ENCODE data around the gene DOCK10.
"Not testable (repeated sequence)": the region's sequence is repeated elsewhere in the genome, so short reads cannot be mapped to it uniquely, and the experiment has no call there.

DOCK10 gene

DNA sequence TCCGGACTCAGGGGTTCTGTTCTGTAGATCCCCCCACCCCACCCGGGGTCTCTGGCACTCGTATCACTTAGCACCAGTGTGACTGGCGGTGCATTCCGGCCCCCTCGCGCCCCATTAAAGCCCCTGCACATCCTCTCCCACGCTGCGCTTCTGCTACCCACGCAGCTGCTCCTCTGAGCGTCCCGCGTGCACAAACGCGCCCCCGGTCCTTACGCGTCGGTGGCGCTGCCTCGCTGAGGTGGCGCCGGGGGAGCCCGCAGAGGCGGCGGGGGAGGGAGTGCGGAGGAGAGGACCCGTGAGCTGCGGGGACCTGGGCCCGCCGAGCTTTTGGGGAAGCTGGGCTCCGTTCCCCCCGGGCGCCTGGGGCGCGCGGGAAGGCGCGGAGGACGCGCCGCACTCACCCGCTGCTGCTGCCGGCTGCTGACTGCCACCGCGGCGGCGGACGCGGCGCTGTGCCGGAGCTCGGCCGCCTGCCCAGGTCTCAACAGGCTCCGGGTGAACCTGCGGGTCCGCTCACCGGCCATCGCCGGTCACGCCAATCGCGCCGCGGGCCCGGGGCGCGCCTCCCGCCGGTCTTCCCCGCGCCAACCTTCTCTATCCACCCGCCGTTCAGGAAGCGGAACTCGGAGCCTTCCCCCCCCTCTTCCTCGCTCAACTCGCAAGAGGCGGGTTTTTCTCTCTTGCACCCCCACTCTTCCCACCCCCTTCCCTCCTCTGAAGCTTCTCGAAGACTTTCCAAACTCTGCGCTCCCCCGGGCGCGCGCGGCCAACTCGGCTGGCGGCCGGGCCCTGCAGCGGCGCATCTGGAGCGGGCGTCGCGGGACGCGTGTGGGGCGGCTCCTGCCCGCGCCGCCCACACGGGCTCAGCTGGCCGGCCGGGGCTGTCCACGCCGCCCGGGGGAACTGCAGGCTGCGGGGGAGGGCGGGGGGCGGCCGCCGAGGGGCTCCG, at the start of gene DOCK10:
DOCK10 (minus strand) TSS at position 618 of the 949 bp plus-strand sequence; CDS start at position 524, 94 bp downstream.
- no peak for DNase-seq

DNA sequence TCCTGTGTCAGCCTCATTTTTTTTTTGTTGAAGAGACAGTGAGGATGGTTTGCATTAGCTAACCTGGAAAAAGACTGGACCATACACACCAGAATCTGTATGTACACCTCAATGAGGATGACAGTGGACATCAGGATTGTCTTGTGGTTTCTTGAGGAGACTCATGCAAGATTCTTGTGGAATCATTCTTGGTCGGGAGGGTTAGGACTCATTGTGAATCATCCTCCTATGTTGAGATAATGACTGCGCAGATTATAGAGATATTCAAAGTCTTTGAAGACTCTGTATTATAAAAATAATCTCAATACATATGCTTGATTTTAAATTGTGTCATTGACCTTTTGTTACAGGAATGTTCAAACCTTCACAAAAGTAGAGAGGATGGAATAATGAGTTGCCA, 49.1 kb upstream of the DOCK10 start:
- DNase-seq, result no peak

DNA sequence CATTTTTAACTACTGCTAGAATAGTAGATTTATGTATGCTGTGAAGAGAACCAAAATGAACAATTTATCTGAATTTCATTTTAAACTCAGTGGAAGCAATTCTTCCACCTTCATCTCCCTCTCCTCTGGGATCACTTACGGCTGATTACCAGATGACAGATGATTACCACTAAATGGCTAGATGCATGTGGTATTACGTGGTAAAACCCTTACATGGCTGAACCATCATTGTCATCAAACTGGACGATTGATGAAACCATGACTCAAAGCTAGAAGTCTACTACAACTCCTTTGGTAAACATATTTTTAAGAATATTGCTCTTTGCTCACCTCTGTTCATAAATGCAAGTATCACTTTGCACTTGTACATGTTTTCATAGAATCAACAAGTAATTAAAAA, 48.5 kb upstream of the DOCK10 start:
- DNase-seq, result no peak

GRCh38 chr2:225086915-225087314, 44.6 kb upstream of the DOCK10 start:
- no peak for DNase-seq

DNA sequence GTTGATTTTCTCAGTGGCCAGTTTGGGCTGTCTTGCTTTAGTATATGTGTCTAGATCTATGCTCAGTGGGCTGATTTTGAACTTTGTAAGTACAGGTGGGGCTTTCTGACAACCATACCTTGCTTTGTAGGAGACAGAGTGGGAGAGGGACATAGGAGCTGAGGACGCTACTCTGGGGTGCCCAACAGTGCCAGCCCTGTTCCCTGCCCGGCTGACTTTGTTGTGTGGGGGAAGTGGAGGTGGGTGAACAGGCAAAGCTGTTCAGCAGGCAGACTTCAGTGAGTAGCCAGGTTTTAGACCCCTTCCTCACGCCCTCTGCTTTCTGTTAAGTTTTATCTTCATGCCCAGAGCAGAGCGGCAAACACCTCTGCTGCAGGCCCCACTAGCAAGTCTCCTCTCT, 44.2 kb upstream of the DOCK10 start:
- no peak for DNase-seq

GRCh38 chr2:225083276-225083675, 41.0 kb upstream of the DOCK10 start:
- no peak for DNase-seq

- no peak for DNase-seq
These were observed 33.9 kb upstream of the DOCK10 start for GRCh38 chr2:225076125-225076524.

DNA sequence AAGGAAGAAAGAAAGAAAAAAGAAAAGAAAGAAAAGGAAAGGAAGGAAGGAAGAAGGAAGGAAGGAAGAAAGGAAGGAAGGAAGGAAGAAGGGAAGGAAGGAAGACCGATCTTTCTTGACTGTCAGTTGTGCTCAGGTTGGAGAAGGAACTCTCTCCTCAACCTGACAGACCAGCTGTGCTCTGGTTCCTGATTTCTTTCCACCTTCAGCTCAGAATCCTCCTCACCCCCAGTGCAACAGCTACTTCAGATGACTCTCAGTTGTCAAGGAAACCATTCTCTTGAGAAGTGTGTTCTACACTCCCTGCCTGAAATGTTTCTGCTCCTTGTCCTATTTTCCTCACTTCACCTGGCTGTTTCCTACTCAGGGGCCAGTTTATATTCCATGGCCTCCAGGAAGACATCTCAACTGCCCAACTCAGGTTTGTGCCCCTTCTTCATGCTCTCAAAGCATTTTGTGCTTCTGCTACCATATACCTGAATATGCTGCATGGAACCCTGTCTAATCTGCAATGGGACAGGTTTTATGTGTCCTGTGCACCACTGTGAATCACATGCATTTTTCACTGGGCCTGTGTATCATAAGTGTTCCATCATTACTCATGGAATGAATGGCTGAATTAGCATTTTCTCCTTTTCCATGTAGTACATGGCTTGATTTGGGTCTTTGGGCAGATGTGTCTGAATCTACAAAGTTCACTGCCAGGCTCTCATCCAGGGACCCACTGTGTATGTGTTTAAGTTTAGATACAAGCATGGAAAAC, 32.8 kb upstream of the DOCK10 start:
- no peak for DNase-seq

GRCh38 chr2:225074366-225074765, 32.1 kb upstream of the DOCK10 start:
- DNase-seq, result no peak

DNA sequence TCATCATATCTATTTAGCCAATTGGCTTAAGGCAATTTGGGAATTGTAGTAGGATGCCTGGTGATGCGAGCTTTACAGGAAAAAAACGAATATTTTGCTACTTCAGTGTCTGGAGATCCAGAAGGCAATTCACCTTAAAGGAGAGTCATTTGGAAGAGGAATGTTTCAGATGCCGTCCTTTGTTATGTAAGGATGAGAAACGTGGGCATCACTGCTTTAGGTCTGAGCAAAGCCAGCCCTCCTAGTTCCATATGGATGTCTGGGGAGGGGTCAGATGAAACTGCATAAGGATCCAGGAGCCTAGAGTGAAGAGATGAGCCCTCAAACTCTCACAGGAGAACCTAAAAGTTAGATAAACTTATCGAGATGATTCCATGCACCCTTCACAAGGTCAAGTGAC, 30.9 kb upstream of the DOCK10 start:
- DNase-seq, result no peak

- DNase-seq, result no peak
These were observed 30.2 kb upstream of the DOCK10 start for GRCh38 chr2:225072444-225072843.

- no peak for DNase-seq
These were observed 28.5 kb upstream of the DOCK10 start for GRCh38 chr2:225070811-225071210.

GRCh38 chr2:225069966-225070365, 27.7 kb upstream of the DOCK10 start:
- no peak for DNase-seq

GRCh38 chr2:225069477-225069876, 27.2 kb upstream of the DOCK10 start:
- no peak for DNase-seq

GRCh38 chr2:225065882-225066281, 23.6 kb upstream of the DOCK10 start:
- DNase-seq, result no peak

DNA sequence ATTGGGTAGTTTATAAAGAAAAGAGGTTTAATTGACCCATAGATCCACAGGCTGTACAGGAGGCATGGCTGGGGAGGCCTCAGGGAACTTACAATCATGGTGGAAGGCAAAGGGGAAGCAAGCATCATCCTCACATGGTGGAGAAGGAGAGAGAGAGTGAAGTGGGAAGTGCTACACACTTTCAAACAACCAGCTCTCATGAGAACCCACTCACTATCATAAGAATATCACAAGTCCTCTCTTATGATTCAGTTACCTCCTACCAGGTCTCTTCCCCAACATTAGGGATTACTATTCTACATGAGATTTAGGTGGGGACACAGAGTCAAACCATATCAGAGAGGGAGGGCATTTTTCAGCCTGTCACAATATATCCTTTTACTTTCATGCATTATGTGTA, 22.7 kb upstream of the DOCK10 start:
- no peak for DNase-seq

DNA sequence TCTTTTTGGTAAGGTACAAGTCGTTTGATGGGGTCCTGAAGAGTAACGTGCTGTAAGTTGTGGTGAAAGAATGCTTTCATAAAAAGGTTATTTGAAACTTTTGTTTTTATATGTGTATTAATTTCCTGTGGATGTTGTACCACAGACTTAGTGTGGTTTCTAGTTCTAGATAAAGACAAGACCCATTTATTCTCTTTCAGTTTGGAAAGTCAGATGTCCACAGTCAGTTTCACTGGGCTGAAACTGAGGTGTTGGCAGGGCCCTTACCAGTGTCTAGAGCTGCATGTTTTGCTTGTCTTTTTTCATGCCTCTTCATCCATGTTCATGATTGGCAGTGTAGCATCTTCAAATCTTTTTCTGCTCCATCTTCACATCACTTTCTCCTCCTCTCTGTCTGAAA, 22.1 kb upstream of the DOCK10 start:
- DNase-seq, result no peak

DNA sequence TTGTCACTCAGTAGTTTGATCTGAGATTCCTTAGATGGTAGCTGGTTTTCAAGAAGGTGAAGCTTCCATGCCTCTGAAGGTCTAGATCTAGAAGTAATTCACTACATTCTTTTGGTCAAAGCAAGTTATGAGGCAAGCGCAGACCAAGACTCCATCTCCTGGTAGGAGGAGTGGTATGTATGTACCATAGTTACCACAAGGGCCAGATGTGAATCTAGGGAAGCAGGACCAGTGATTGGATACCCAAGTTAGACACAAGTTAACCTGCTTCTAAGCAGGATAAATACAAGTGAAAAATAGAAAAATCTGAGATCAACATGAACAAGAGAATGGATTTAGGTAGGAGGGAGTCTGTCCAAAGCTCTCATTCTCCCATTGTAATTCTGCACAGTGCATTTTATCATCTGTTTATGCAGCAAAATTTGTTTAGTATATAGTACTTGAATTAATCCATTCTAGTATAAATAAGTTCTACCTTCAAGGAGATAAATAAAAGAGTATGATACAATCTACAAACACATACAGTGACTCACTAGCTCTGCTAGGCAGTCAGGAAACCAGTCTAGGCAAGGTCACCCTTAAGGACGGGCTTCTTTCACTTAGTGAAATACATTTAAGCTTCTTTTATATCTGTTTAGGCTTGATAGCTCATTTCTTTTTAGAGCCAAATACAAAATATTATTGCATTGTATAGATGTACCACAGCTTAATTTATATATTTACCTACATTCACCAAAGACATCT, 14.2 kb upstream of the DOCK10 start:
- DNase-seq, result no peak

GRCh38 chr2:225055714-225056113, 13.4 kb upstream of the DOCK10 start:
- no peak for DNase-seq

DNA sequence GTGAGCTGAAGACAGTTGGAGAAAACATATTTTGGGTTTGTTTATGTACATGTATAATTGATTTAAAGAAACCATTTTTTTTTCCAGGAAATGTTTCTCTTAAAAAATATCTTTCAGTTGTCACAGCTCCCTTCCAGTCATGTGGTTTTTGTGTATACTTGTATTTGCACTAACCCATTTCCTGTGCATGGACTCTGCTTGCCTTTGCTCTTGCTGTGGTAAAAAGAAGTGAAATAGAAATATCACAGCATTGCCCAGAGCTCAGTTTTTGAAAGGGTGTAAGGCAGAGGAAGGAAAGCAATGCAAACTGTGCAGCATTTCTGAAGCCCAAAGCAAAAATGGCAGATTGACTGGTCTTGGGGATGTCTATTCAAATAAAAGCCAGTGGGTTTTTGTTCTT, 10.4 kb upstream of the DOCK10 start:
- no peak for DNase-seq

GRCh38 chr2:225047502-225047901, 5.2 kb upstream of the DOCK10 start:
- DNase-seq, result not testable (repeated sequence)

GRCh38 chr2:225042800-225043167, 516 bp upstream of the DOCK10 start:
- DNase-seq, result no peak

DNA sequence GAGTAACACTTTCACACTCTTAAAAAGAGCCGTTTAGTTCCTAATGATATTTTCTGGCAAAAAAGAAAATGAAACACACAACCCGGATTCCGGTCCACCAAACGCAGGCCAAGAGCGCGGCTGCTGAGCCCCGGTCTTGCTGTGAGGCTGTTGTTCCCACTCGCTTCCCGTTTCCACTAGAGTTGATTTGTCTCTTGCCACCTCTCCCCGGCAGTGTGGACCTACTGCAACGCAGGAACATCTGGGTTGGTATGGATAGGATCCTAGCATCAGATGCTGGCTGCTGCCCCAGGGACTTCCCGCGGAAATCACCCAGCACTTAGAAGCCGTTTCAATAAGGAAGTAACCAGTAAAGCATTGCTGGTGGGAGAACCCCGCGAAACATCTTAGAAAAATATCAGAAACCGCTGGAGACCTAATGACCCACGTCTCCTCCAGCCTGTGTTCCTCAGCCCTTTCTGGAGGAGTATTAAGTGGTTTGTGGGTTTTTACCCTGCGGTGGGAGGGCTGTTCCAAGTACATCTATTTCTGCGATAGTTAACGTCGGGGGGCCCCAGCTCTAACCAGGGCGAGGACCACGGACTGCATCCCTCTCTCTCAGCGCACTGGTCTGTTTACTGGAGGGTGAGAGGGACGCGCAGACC, 939 bp downstream of the DOCK10 start:
- no peak for DNase-seq

All from NCI-H526 treated with DMSO at 0.1 percent for 48 hours (cell line).